HFF-Myc (cell line): ENCODE data around the gene CCN6.

Source experiments
- DNase-seq: peaks from one replicate; pipeline ENCODE4 v3.0.0-alpha.2; 2011; ENCODE audit warnings: low read depth; ENCODE audit errors: extremely low read depth
- H3K4me3 ChIP-seq: replicated peaks from 2 replicates; pipeline ENCODE4 v1.5.1; 2011; ENCODE audit warnings: low read depth, mild to moderate bottlenecking, control low read depth, low read length
- TF ChIP-seq, protein P1 (sequence below): IDR thresholded peaks from 2 replicates; pipeline ENCODE4 v1.5.1; 2012; ENCODE audit warnings: mild to moderate bottlenecking, low read depth, low read length, control low read depth; ENCODE audit errors: missing control alignments

CCN6 gene

DNA sequence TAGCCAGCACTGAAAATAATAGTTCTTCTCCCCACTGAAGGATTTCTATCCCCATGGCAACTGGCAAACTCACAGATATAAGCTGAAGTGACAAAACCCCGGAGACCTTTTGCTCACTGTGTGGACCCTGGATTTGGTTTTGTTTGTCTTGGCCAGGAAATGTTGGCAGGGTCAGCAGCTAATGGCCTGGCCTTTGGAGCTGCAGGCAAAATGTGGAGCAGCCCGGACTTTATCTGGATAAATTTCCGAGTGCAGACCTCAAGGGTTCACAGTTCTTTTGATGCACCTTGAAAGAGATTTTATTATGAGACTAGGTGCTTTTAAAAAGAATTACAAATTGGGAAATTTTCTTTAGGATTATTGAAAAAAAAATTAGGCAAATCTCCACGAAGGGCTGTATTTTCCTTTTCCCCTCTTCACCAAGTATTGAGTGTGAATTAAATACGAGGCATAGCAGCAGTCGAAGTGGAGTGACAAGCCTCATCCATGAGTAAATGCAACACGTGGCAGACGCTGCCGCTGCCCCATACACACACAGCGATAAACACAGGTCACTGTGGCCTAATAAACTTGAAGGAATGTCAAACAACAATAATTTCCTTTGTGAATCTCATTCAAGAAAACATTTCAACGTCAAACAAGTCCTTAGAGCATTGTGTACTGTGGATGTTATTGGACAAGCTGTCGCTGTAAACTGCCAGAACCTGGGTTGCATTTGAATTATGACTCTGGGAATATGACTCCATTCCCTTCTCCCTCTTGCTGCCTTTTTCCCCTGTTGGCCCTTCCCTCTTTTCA, 35.1 kb upstream of the CCN6 start:
- TF ChIP-seq, protein P1, sequence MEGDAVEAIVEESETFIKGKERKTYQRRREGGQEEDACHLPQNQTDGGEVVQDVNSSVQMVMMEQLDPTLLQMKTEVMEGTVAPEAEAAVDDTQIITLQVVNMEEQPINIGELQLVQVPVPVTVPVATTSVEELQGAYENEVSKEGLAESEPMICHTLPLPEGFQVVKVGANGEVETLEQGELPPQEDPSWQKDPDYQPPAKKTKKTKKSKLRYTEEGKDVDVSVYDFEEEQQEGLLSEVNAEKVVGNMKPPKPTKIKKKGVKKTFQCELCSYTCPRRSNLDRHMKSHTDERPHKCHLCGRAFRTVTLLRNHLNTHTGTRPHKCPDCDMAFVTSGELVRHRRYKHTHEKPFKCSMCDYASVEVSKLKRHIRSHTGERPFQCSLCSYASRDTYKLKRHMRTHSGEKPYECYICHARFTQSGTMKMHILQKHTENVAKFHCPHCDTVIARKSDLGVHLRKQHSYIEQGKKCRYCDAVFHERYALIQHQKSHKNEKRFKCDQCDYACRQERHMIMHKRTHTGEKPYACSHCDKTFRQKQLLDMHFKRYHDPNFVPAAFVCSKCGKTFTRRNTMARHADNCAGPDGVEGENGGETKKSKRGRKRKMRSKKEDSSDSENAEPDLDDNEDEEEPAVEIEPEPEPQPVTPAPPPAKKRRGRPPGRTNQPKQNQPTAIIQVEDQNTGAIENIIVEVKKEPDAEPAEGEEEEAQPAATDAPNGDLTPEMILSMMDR = no peak
- DNase-seq = no peak
- no peak overlapping the region for H3K4me3 ChIP-seq

DNA sequence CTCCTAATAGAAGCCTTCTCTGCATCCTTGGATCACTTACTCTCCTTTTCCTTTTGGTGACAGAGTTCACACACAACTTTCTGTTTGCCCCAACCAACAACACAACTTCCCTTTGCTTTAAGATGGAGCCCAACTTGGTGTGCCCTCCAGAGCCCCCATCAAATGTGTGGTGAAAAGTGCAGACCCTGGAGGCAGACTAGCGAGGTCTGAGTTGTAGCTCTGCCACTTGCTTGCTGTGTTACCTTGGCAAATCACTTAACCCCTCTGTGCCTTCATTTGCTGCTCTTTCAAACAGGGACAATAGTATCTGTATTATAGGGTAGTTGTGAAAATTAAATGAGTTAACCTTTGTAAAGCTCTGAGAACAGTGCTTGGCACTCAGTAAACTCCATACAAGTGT, 34.3 kb upstream of the CCN6 start:
- DNase-seq = no peak
- H3K4me3 ChIP-seq = no peak overlapping the region

DNA sequence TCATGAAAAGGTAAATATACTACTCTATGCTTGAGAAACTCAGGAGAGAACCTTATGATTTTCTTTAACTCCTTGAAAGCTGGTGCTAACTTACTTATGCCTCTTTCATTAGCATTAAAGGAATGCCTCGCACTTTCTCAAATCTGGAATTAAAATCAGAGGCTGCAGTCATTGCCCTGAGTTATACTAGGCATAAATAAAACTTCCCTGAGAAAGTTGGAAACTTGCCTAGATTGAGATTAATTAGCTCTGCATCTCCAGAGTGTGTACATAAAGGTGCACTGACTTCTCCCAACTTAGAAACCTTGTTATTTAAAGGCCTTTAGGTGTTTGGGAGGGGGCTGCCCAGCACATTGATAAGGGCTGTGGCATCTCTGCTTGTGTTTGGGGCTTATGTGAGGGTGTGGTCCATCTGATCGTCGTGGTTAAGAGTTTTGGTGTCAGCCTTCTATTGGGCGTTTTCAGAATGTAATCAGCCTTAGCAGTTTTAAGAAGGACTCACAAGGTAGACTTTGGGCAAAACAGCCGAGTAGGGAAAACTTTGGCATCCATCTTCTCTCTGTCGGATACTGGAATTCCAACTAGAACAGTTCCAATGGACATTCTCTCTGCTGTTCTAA, 32.1 kb upstream of the CCN6 start:
- no peak for DNase-seq
- no peak overlapping the region for H3K4me3 ChIP-seq
- TF ChIP-seq, protein P1 = no peak

More for the DNA sequence above, 34.3 kb upstream of the CCN6 start:
- TF ChIP-seq, protein P1 = no peak

DNA sequence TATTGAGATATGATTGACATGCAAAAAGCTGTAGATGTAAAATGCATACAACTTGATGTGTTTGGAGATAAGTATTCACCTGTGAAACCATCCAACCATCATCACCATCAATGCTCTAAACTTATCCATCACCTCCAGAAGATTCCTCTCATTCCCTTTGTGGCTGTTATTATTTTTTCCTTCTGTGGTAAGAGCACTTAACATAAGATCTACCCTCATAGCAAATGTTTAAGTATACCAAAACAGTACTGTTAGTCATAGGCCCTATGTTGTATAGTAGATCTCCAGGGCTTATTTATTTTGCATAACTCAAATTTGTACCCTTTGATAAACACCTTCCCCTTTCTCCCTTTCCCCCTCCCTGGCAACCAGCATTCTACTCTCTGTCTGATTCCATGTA, 31.2 kb upstream of the CCN6 start:
- H3K4me3 ChIP-seq = no peak overlapping the region
- no peak for DNase-seq
- TF ChIP-seq, protein P1 = no peak

DNA sequence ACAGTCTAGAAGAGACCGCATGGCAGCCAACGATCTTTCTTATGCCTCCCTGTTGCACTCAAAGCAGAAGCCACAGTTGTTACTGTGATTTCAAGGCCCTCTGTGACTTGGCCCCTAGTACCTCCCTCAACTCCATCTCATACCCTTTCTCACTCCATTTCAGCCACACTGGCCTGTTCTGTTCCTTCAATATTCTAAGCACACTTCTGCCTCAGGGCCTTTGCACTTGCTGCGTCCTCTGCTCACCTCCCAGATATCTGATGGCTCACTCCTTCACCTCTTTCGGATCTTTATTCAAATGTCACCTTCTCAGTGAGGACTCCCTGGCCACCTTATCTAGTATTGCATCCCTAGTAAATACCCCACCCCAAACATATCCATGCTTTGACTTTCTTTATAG, 29.4 kb upstream of the CCN6 start:
- TF ChIP-seq, protein P1 = no peak
- H3K4me3 ChIP-seq = no peak overlapping the region
- no peak for DNase-seq

DNA sequence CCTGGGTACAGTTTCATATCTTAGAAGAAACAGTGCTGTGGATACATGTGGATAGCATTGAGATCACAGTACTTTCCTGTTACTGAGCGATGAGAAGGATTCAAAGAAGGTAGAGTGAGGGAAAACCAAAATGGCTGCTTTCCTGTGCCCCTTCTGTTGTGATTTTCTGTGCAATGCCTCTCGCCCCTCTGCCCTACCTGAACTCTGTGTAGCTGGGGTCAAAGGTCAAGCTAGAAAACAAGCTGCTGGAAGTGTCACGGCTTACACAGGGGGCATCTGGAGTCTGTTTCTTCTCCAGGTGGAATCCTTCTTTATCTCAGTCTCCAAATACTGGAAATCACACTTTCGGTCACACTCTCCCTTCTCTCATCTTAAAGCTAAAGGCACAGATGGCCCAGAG, 27.0 kb upstream of the CCN6 start:
- TF ChIP-seq, protein P1 = no peak
- H3K4me3 ChIP-seq = no peak overlapping the region
- no peak for DNase-seq
